ENCODE results near the gene ELOVL6. TPM values are rescaled to one million over a fixed set of nuclear protein-coding genes. Genes with fewer than 3 reads are reported as not detected.

Gene ELOVL6
- total and polyA plus RNA-seq, 9 of the 15 experiments (the other 6 are each of a cell fraction or from before 2014, with no cell fraction given): 18.3 to 82.6 (median 46.0) TPM

GRCh38 chr4:110071466-110071865, 126.9 kb downstream of the ELOVL6 start (continued):
- TF ChIP-seq, protein P1, sequence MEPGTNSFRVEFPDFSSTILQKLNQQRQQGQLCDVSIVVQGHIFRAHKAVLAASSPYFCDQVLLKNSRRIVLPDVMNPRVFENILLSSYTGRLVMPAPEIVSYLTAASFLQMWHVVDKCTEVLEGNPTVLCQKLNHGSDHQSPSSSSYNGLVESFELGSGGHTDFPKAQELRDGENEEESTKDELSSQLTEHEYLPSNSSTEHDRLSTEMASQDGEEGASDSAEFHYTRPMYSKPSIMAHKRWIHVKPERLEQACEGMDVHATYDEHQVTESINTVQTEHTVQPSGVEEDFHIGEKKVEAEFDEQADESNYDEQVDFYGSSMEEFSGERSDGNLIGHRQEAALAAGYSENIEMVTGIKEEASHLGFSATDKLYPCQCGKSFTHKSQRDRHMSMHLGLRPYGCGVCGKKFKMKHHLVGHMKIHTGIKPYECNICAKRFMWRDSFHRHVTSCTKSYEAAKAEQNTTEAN (CRISPR knock-in tag; IDR thresholded peaks at IDR 0.05): no peak
- TF ChIP-seq, protein P2, sequence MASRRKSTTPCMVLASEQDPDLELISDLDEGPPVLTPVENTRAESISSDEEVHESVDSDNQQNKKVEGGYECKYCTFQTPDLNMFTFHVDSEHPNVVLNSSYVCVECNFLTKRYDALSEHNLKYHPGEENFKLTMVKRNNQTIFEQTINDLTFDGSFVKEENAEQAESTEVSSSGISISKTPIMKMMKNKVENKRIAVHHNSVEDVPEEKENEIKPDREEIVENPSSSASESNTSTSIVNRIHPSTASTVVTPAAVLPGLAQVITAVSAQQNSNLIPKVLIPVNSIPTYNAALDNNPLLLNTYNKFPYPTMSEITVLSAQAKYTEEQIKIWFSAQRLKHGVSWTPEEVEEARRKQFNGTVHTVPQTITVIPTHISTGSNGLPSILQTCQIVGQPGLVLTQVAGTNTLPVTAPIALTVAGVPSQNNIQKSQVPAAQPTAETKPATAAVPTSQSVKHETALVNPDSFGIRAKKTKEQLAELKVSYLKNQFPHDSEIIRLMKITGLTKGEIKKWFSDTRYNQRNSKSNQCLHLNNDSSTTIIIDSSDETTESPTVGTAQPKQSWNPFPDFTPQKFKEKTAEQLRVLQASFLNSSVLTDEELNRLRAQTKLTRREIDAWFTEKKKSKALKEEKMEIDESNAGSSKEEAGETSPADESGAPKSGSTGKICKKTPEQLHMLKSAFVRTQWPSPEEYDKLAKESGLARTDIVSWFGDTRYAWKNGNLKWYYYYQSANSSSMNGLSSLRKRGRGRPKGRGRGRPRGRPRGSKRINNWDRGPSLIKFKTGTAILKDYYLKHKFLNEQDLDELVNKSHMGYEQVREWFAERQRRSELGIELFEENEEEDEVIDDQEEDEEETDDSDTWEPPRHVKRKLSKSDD (conservative IDR thresholded peaks at IDR 0.05; ENCODE audit: low read length): no peak
- TF ChIP-seq FOSL1 (tag; conservative IDR thresholded peaks at IDR 0.05): no peak

DNA sequence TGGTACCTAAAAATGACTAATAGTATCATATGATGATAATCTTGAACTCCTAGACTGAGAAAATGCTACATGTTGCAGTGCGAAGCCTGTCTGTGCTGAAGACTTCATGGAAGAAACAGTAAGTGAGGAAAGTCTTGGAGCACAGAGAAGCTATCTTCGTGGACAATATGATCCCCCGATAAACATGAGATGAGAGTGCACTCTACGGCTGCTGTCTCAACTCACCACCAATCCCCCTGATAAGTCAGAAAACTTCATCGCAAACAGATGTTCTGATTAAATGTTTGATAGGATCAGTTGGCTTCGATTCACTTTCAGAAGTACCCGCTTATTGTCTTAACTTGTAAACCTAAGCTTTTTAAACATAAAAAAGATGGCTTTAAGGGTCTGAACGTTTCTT, 130.2 kb downstream of the ELOVL6 start:
- CTCF ChIA-PET (ENCODE audit: low intra/inter-chr PET ratio): no interaction called here
- peaks cover 27% of the 10 kb centered on the region for H3K36me3 ChIP-seq (ENCODE audit: control insufficient read depth, insufficient read depth, low read length)
- H2AFZ ChIP-seq (ENCODE audit: low read depth, low read length): no peak overlapping the region
- H3K9me3 ChIP-seq (replicated peaks; ENCODE audit: control insufficient read depth, insufficient read depth, low read depth, low read length): no peaks in the 10 kb centered on the region
- no peaks in the 10 kb centered on the region for H3K27me3 ChIP-seq (ENCODE audit: control insufficient read depth in 2 of 2, insufficient read depth in 2 of 2, low read length in 2 of 2)
- no peak overlapping the region for H3K9ac ChIP-seq (ENCODE audit: insufficient read depth in 1 of 2, low read depth in 2 of 2, low read length in 2 of 2)
- POLR2A ChIA-PET: interaction anchor here (0.6 kb wide), 1 partner anchor 398 kb away, joined by 3 read pairs; no protein-coding TSS in a partner anchor
- FAIRE-seq: no peak
- WGBS (ENCODE audit: insufficient coverage, low coverage, missing lambda C conversion rate): 59% methylated on average over 8 of the region's 8 CpGs
- no peak overlapping the region for H3K27ac ChIP-seq (ENCODE audit: extremely low read depth, low read depth, low read length)
- no peaks in the 10 kb centered on the region; a peak in 2 of 5 replicates for H3K4me1 ChIP-seq (replicated peaks in 1 of 2; ENCODE audit: control insufficient read depth in 2 of 2, insufficient read depth in 2 of 2, low read length in 2 of 2)
- H3K4me2 ChIP-seq (ENCODE audit: insufficient read depth, low read length): no peak overlapping the region
- no peak for DNase-seq (ENCODE audit: extremely low read depth in 1 of 4, low spot score in 3 of 4)
- no peaks in the 10 kb centered on the region for H3K9me1 ChIP-seq (ENCODE audit: control insufficient read depth, insufficient read depth, low read length)
- ATAC-seq: no peak
- TF ChIP-seq ZNF140 (CRISPR knock-in tag; IDR thresholded peaks at IDR 0.05) (no peak), NFE2 (IDR thresholded peaks at IDR 0.05; ENCODE audit: low read depth) (no peak), LARP7 (IDR thresholded peaks at IDR 0.05) (no peak), CEBPB (tag; IDR thresholded peaks at IDR 0.05) (no peak)
- in situ Hi-C loops (cut with MboI) (no loop called here), intact Hi-C loops (cut with micrococcal nuclease) (no loop called here)
- no TSS peak for BruUV-seq (replicated peaks)
- H4K20me1 ChIP-seq (replicated peaks; ENCODE audit: control insufficient read depth, insufficient read depth, low read length): no peaks in the 10 kb centered on the region; the same call in 1 of the 2 replicates
- 0 out of 3 replicates have a peak, but pooled peaks cover 8% of the 10 kb centered on the region for H3K79me2 ChIP-seq (ENCODE audit: control insufficient read depth, insufficient read depth, low read length)
- no peak overlapping the region for H3K4me3 ChIP-seq
